HFF-Myc (cell line): ENCODE results near the gene GLS.
"Not testable (repeated sequence)": the region's sequence is repeated elsewhere in the genome, so short reads cannot be mapped to it uniquely, and the experiment has no call there.

Source experiments
- DNase-seq: peaks from one replicate; pipeline ENCODE4 v3.0.0-alpha.2; 2011; ENCODE audit warnings: low read depth; ENCODE audit errors: extremely low read depth
- H3K4me3 ChIP-seq: replicated peaks from 2 replicates; pipeline ENCODE4 v1.5.1; 2011; ENCODE audit warnings: low read depth, mild to moderate bottlenecking, control low read depth, low read length
- CTCF ChIP-seq: IDR thresholded peaks from 2 replicates; pipeline ENCODE4 v1.5.1; 2012; ENCODE audit warnings: mild to moderate bottlenecking, low read depth, low read length, control low read depth; ENCODE audit errors: missing control alignments

The GLS gene

GRCh38 chr2:190950566-190950991 lies 70.0 kb downstream of the GLS start:
- TF ChIP-seq CTCF: no peak
- no peak overlapping the region for H3K4me3 ChIP-seq
- DNase-seq: no peak

DNA sequence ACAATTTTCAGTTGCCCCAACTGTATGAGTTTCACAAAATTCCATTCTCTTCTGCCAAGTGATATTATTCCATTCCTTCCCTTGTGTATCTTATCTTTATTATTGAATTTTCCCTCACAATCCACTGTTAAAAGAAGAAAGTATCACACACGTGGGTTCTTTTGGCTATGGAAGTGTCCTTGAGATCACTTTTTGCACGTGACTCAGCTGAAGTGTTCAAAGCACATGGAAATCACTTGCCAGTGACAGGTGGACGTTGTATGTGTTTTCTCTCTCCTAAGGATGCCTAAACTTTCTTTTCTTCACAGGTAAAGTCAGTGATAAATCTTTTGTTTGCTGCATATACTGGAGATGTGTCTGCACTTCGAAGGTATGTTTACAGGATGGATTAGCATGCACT lies 72.6 kb downstream of the GLS start:
- TF ChIP-seq CTCF: no peak
- DNase-seq: no peak
- no peak overlapping the region for H3K4me3 ChIP-seq

GRCh38 chr2:190959911-190960788 lies 79.5 kb downstream of the GLS start:
- no peak for DNase-seq
- no peak for TF ChIP-seq CTCF
- H3K4me3 ChIP-seq: no peak overlapping the region

- H3K4me3 ChIP-seq, DNase-seq: not testable (repeated sequence)
Observed at GRCh38 chr2:190961117-190961516, 80.5 kb downstream of the GLS start.

- no peak for TF ChIP-seq CTCF
- no peak overlapping the region for H3K4me3 ChIP-seq
- DNase-seq: no peak
Observed at GRCh38 chr2:190961918-190962487, 81.4 kb downstream of the GLS start.

DNA sequence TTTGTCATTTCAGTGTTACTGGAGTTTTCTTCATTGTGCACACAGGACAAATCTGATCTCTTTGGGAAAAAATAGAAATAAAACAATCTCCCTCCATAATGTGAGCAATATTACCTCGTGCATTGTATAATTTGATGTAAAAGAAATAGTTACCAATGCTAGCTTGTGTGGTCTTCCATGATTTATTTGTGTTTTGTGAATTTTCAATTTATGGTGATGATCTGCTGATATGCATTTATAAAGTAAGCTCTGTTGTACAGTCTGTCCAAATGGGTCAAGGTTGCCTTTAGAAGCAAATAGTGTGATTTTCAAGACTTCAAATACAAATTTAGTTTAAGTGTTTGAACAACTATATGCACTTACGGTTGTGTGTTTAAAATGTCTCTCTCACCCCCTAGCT lies 82.5 kb downstream of the GLS start:
- no peak overlapping the region for H3K4me3 ChIP-seq
- no peak for TF ChIP-seq CTCF
- no peak for DNase-seq

- H3K4me3 ChIP-seq: no peak overlapping the region
- DNase-seq: no peak
- no peak for TF ChIP-seq CTCF
Observed at GRCh38 chr2:190964170-190964795, 83.7 kb downstream of the GLS start.
